NCI-H128 (cell line): ENCODE data around the gene ALG10B.

Source experiments
- DNase-seq: peaks from one replicate; lab custom pipeline; 2025; ENCODE audit not compliant: unreplicated experiment; lab: John Stamatoyannopoulos, UW

The ALG10B gene

GRCh38 chr12:38373784-38374183 lies 57.2 kb downstream of the ALG10B start:
- DNase-seq, result no peak

GRCh38 chr12:38374751-38375150 lies 58.2 kb downstream of the ALG10B start:
- DNase-seq, result no peak
